ENCODE results near the gene PLPPR5. TPM values are rescaled to one million over a fixed set of nuclear protein-coding genes. Genes with fewer than 3 reads are reported as not detected.

PLPPR5 gene
- total RNA-seq, 2 experiments from 2014 or later, result not detected

DNA sequence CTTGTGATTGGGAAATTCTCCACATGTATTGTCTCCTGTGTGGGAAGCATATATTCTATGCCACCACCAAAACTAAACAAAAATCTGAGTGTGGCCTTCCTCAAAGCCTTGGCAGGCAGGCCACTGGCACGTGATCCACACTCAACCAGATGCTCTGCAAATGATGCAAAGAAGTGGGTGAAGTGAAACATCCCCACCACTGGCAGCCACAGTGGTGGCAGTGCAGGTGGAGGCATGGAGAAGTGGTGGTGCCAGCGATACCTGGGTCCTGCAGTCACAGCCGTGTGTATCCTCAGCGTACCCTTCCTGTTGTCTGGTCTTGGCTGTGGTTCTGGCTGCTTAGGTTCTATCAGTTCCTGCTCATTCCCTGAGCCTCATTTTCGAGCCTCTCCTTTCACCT is 65.2 kb downstream of the PLPPR5 start:
- ATAC-seq (ENCODE audit: poor library complexity) (no peak), DNase-seq (no peak)
- CTCF ChIA-PET, result no interaction called here
- Histone ChIP-seq H3K27me3 (ENCODE audit: control insufficient read depth in 1 of 2, insufficient read depth in 2 of 2, low read length in 2 of 2) (no peaks in the 10 kb centered on the region), H3K27ac (ENCODE audit: low read depth in 1 of 2, low read length in 2 of 2) (no peak overlapping the region), H3K9me3 (ENCODE audit: control insufficient read depth in 1 of 2, insufficient read depth in 1 of 2, low read length in 2 of 2) (no peaks in the 10 kb centered on the region), H3K4me3 (ENCODE audit: low read length) (no peak overlapping the region), H3K4me1 (ENCODE audit: insufficient read depth, low read length) (no peaks in the 10 kb centered on the region), H3K36me3 (ENCODE audit: insufficient read depth, low read length) (no peaks in the 10 kb centered on the region)
- Mint-ChIP-seq H3K36me3 (ENCODE audit: low read depth) (no peaks in the 10 kb centered on the region), H3K9me3 (no peaks in the 10 kb centered on the region), H3K27ac (no peak overlapping the region), H3K4me1 (ENCODE audit: low read depth) (no peaks in the 10 kb centered on the region), H3K27me3 (no peaks in the 10 kb centered on the region), H3K4me3 (no peak overlapping the region)
- intact Hi-C loops (cut with DNase I, micrococcal nuclease), result loop anchor here in 1 of 2 experiments (2.0 to 5.0 kb wide), 2 partner anchors 48 to 145 kb away; no protein-coding TSS in a partner anchor
- POLR2A ChIA-PET, result no interaction called here
- TF ChIP-seq, protein P1, sequence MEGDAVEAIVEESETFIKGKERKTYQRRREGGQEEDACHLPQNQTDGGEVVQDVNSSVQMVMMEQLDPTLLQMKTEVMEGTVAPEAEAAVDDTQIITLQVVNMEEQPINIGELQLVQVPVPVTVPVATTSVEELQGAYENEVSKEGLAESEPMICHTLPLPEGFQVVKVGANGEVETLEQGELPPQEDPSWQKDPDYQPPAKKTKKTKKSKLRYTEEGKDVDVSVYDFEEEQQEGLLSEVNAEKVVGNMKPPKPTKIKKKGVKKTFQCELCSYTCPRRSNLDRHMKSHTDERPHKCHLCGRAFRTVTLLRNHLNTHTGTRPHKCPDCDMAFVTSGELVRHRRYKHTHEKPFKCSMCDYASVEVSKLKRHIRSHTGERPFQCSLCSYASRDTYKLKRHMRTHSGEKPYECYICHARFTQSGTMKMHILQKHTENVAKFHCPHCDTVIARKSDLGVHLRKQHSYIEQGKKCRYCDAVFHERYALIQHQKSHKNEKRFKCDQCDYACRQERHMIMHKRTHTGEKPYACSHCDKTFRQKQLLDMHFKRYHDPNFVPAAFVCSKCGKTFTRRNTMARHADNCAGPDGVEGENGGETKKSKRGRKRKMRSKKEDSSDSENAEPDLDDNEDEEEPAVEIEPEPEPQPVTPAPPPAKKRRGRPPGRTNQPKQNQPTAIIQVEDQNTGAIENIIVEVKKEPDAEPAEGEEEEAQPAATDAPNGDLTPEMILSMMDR (IDR thresholded peaks at IDR 0.05), result no peak

DNA sequence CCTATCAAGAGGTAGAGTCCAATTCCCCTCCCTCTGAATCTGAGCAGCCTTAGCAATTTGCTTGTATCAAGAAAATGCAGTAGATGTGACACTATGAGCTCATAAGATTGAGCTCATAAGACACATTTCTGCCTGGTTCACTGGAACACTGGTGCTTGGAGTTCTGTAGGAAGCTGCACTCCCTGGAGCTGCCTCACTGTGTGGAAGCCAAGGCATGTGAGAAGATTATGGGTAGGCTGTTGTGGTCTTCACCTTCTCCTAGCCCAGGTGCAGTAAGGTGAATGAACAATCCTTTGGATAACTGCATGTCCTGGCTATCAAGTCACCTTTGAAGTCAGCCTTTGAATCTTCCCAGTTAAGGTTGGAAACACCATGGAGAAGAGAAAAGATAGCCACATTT is 67.3 kb downstream of the PLPPR5 start:
- Histone ChIP-seq H3K27me3 (ENCODE audit: control insufficient read depth in 1 of 2, insufficient read depth in 2 of 2, low read length in 2 of 2) (no peaks in the 10 kb centered on the region), H3K27ac (ENCODE audit: low read depth in 1 of 2, low read length in 2 of 2) (no peak overlapping the region), H3K36me3 (ENCODE audit: insufficient read depth, low read length) (no peaks in the 10 kb centered on the region), H3K9me3 (ENCODE audit: control insufficient read depth in 1 of 2, insufficient read depth in 1 of 2, low read length in 2 of 2) (no peaks in the 10 kb centered on the region), H3K4me1 (ENCODE audit: insufficient read depth, low read length) (no peaks in the 10 kb centered on the region), H3K4me3 (ENCODE audit: low read length) (no peak overlapping the region)
- DNase-seq (no peak), ATAC-seq (ENCODE audit: poor library complexity) (no peak)
- H3K4me1 Mint-ChIP-seq (ENCODE audit: low read depth), result no peaks in the 10 kb centered on the region
- H3K36me3 Mint-ChIP-seq (ENCODE audit: low read depth), result no peaks in the 10 kb centered on the region
- no peak overlapping the region for H3K4me3 Mint-ChIP-seq
- no peaks in the 10 kb centered on the region for H3K27me3 Mint-ChIP-seq
- ChIA-PET CTCF (interaction anchor here (1.6 kb wide), 1 partner anchor 34 kb away, joined by 3 read pairs; no protein-coding TSS in a partner anchor), POLR2A (interaction anchor here (0.8 kb wide), 1 partner anchor 433 kb away, joined by 4 read pairs; no protein-coding TSS in a partner anchor)
- intact Hi-C loops (cut with DNase I, micrococcal nuclease), result loop anchor here in 1 of 2 experiments (5.0 kb wide), 1 partner anchor 50 kb away; no protein-coding TSS in a partner anchor
- no peak overlapping the region for H3K27ac Mint-ChIP-seq
- H3K9me3 Mint-ChIP-seq, result no peaks in the 10 kb centered on the region
- TF ChIP-seq, protein P1 (IDR thresholded peaks at IDR 0.05), result no peak

DNA sequence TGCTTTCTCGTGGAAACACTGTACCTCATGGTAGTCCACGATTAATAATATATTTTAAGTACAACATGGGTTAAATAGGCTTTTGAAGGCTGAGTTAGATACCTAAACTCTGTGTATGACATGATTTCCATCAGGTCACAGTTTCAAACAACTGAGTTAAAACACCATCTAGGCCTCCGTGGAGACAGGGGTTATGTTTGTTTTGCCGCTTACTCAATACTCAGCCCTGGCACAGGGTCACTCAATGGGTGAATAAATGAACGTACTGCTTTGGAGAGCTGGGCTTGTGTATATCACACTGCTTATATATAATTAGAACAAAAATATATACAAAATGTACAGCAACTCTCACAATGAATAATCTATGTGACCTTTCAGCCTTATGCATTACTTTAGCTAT is 72.5 kb downstream of the PLPPR5 start:
- Histone ChIP-seq H3K4me1 (ENCODE audit: insufficient read depth, low read length) (no peaks in the 10 kb centered on the region), H3K4me3 (ENCODE audit: low read length) (no peak overlapping the region), H3K27me3 (ENCODE audit: control insufficient read depth in 1 of 2, insufficient read depth in 2 of 2, low read length in 2 of 2) (no peaks in the 10 kb centered on the region), H3K36me3 (ENCODE audit: insufficient read depth, low read length) (no peaks in the 10 kb centered on the region), H3K27ac (ENCODE audit: low read depth in 1 of 2, low read length in 2 of 2) (no peak overlapping the region), H3K9me3 (ENCODE audit: control insufficient read depth in 1 of 2, insufficient read depth in 1 of 2, low read length in 2 of 2) (no peaks in the 10 kb centered on the region)
- Mint-ChIP-seq H3K36me3 (ENCODE audit: low read depth) (no peaks in the 10 kb centered on the region), H3K27ac (no peak overlapping the region), H3K9me3 (no peaks in the 10 kb centered on the region), H3K4me1 (ENCODE audit: low read depth) (no peaks in the 10 kb centered on the region), H3K4me3 (no peak overlapping the region), H3K27me3 (no peaks in the 10 kb centered on the region)
- intact Hi-C loops (cut with DNase I, micrococcal nuclease), result no loop called here
- ATAC-seq (ENCODE audit: poor library complexity) (no peak), DNase-seq (no peak)
- TF ChIP-seq, protein P1 (IDR thresholded peaks at IDR 0.05), result no peak
- CTCF ChIA-PET, result no interaction called here
- POLR2A ChIA-PET, result no interaction called here
